Inflammatory macrophage (primary cell): ENCODE measurements around the gene STIM2.
"Not testable (repeated sequence)": the region's sequence is repeated elsewhere in the genome, so short reads cannot be mapped to it uniquely, and the experiment has no call there.

ENCODE experiments used
- DNase-seq, 2 donors: peaks; one replicate each; pipeline ENCODE4 v3.0.0-alpha.2; 2020 to 2022

The STIM2 gene

GRCh38 chr4:27005501-27005900 lies 144.9 kb downstream of the STIM2 start:
- no peak for DNase-seq

GRCh38 chr4:27005905-27006590 lies 145.4 kb downstream of the STIM2 start:
- no peak for DNase-seq

- DNase-seq: no peak
Measured at GRCh38 chr4:27006646-27007045, 146.0 kb downstream of the STIM2 start.

GRCh38 chr4:27007507-27007906 lies 146.9 kb downstream of the STIM2 start:
- no peak for DNase-seq

- DNase-seq: no peak
Measured at GRCh38 chr4:27008679-27009078, 148.0 kb downstream of the STIM2 start.

GRCh38 chr4:27009539-27009938 lies 148.9 kb downstream of the STIM2 start:
- no peak for DNase-seq

GRCh38 chr4:27010334-27010940 lies 149.8 kb downstream of the STIM2 start:
- DNase-seq: peak; percentile 64 to 70

- no peak for DNase-seq
Measured at GRCh38 chr4:27011401-27011800, 150.8 kb downstream of the STIM2 start.

- DNase-seq: no peak
Measured at GRCh38 chr4:27013012-27013411, 152.4 kb downstream of the STIM2 start.

GRCh38 chr4:27016551-27016950 lies 155.9 kb downstream of the STIM2 start:
- DNase-seq: no peak

- no peak for DNase-seq
Measured at GRCh38 chr4:27017623-27018022, 157.0 kb downstream of the STIM2 start.

- no peak for DNase-seq
Measured at GRCh38 chr4:27018076-27018475, 157.4 kb downstream of the STIM2 start.

- no peak for DNase-seq
Measured at GRCh38 chr4:27018910-27019309, 158.3 kb downstream of the STIM2 start.

- DNase-seq: no peak
Measured at GRCh38 chr4:27019766-27020165, 159.1 kb downstream of the STIM2 start.

GRCh38 chr4:27020203-27020602 lies 159.6 kb downstream of the STIM2 start:
- no peak for DNase-seq

GRCh38 chr4:27020603-27021002 lies 160.0 kb downstream of the STIM2 start:
- no peak for DNase-seq

- no peak for DNase-seq
Measured at GRCh38 chr4:27022963-27023362, 162.3 kb downstream of the STIM2 start.

GRCh38 chr4:27023366-27023765 lies 162.7 kb downstream of the STIM2 start:
- no peak for DNase-seq

- DNase-seq: no peak
Measured at GRCh38 chr4:27024805-27025204, 164.2 kb downstream of the STIM2 start.

GRCh38 chr4:27027428-27027827 lies 166.8 kb downstream of the STIM2 start:
- DNase-seq: no peak

GRCh38 chr4:27035127-27035526 lies 174.5 kb downstream of the STIM2 start:
- DNase-seq: not testable (repeated sequence)

- DNase-seq: peak; percentile 45 to 63
Measured at GRCh38 chr4:27040356-27040755, 179.7 kb downstream of the STIM2 start.

- no peak for DNase-seq
Measured at GRCh38 chr4:27042411-27042810, 181.8 kb downstream of the STIM2 start.

GRCh38 chr4:27043200-27043599 lies 182.6 kb downstream of the STIM2 start:
- no peak for DNase-seq

- DNase-seq: no peak
Measured at GRCh38 chr4:27046851-27047250, 186.2 kb downstream of the STIM2 start.
